ENCODE results near the gene KRTAP5-8. TPM values are rescaled to one million over a fixed set of nuclear protein-coding genes. Genes with fewer than 3 reads are reported as not detected.
"Not testable (repeated sequence)": the region's sequence is repeated elsewhere in the genome, so short reads cannot be mapped to it uniquely, and the experiment has no call there.

Gene KRTAP5-8
- total and polyA plus RNA-seq, 2 experiments from 2014 or later = not detected

DNA sequence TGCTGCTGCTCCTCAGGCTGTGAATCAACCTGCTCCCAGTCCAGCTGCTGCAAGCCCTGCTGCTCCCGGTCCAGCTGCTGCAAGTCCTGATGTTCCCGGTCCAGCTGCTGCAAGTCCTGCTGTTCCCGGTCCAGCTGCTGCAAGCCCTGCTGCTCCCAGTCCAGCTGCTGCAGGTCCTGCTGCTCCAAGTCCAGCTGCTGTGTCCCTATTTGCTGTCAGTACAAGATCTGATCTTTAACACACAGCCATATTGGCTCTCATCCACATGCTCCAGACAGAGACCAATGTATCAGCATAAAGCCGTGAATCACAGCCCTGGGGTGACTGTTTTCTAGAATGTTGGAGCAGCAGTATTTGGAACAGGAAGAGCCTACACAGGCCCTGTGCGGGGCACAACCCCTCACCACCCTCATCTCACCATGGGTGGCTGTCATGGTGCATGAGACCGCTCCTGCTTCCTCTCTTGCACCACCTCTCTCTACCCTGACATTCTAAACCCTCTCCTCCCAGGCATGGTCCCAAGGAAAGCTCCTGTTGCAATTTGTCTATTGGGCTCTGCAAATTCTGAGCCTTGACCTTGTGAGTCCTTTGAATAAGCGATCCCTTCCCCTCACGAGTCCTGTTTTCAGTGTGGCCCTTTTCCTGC, 31.0 kb downstream of the KRTAP5-8 start:
- H3K4me3 ChIP-seq = no peak overlapping the region
- H3K4me1 ChIP-seq (ENCODE audit: insufficient read depth) = no peaks in the 10 kb centered on the region
- H3K79me2 ChIP-seq = no peaks in the 10 kb centered on the region
- 83% methylated on average over 8 of the region's 8 CpGs for WGBS (ENCODE audit: low lambda C conversion rate, missing lambda C conversion rate)
- no peaks in the 10 kb centered on the region for H4K20me1 ChIP-seq (ENCODE audit: insufficient read depth, poor library complexity, severe bottlenecking)
- H3K9me3 ChIP-seq (ENCODE audit: low read depth) = no peaks in the 10 kb centered on the region
- no peak for DNase-seq (ENCODE audit: low spot score)
- TF ChIP-seq EZH2 (IDR thresholded peaks at IDR 0.05; ENCODE audit: borderline replicate concordance) (no peak), EZH2phosphoT487 (IDR thresholded peaks at IDR 0.05; ENCODE audit: low read depth, severe bottlenecking, unreplicated experiment) (no peak)
- TF ChIP-seq, protein P1, sequence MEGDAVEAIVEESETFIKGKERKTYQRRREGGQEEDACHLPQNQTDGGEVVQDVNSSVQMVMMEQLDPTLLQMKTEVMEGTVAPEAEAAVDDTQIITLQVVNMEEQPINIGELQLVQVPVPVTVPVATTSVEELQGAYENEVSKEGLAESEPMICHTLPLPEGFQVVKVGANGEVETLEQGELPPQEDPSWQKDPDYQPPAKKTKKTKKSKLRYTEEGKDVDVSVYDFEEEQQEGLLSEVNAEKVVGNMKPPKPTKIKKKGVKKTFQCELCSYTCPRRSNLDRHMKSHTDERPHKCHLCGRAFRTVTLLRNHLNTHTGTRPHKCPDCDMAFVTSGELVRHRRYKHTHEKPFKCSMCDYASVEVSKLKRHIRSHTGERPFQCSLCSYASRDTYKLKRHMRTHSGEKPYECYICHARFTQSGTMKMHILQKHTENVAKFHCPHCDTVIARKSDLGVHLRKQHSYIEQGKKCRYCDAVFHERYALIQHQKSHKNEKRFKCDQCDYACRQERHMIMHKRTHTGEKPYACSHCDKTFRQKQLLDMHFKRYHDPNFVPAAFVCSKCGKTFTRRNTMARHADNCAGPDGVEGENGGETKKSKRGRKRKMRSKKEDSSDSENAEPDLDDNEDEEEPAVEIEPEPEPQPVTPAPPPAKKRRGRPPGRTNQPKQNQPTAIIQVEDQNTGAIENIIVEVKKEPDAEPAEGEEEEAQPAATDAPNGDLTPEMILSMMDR (IDR thresholded peaks at IDR 0.05; ENCODE audit: poor library complexity) = no peak
- H3K36me3 ChIP-seq (replicated peaks; ENCODE audit: insufficient read depth, low read depth) = no peaks in the 10 kb centered on the region
- H3K27me3 ChIP-seq = no peaks in the 10 kb centered on the region
- H3K27ac ChIP-seq = no peak overlapping the region
- no peak overlapping the region for H3K4me2 ChIP-seq
- no peak overlapping the region for H2AFZ ChIP-seq
- H3K9me2 ChIP-seq (replicated peaks; ENCODE audit: insufficient read depth) = no peaks in the 10 kb centered on the region

DNA sequence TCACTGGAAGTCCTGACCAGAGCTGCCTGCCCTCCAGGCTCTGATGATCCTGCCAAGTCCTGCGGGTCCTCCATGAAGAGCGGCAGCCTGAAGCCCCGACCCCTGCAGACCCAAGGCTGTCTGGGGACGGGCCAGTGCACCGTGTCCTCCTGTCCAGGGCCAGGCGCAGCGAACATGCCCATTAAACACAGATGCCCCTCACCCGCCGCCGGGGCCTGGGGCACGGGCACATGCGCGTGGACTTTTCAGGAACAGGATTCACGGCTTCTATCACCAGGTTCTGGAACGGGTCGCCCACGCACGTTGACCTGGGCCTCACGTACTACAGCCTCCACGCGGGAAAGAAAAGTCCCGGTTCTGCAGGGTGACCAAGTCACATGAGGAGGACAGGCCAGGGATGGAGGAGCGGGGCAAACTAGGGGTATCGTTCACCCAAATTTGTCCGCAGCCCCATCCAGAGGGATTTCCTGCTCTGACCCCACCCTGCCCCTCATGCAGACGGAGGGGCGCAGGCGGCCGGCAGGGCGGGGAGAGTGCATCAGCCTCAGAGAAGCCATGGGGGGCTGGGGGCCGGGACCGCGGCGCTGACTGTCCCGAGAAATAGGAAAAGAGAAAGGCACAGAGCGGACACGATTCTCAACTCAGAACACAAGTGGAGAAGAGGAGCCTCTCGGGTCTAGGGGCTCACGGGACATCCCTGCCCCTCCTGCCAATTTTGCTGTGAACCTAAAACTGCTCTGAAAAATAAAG, 33.5 kb downstream of the KRTAP5-8 start:
- H3K9me3 ChIP-seq (ENCODE audit: low read depth); H3K4me2 ChIP-seq; H4K20me1 ChIP-seq (ENCODE audit: insufficient read depth, poor library complexity, severe bottlenecking); H3K9me2 ChIP-seq (replicated peaks; ENCODE audit: insufficient read depth); H3K79me2 ChIP-seq; H3K27ac ChIP-seq; H3K27me3 ChIP-seq; H3K4me1 ChIP-seq (ENCODE audit: insufficient read depth); H2AFZ ChIP-seq; H3K4me3 ChIP-seq; H3K36me3 ChIP-seq (replicated peaks; ENCODE audit: insufficient read depth, low read depth); DNase-seq (ENCODE audit: low spot score): not testable (repeated sequence)
- 94% methylated on average over 26 of the region's 39 CpGs for WGBS (ENCODE audit: low lambda C conversion rate, missing lambda C conversion rate)

DNA sequence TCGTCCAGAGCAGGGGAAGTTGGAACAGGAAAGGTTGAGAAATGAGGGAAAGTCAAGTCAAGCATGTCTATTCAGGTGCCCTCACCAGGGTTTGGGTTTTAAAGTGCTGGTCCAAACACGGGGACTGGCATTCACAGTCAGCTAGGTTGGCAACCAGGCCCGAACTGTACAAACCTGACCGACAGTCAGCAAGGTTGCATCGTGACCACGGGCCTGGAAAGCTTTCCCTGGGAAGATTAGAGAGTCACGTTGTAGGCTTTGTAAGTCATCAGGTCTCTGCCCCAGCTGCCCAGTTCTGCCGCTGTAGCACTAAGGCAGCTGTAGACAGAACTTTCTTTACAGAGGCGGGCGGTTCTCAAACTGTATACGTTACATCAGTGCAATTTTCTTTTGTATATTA, 35.0 kb downstream of the KRTAP5-8 start:
- no peak overlapping the region for H3K27ac ChIP-seq
- no peak for DNase-seq (ENCODE audit: low spot score)
- TF ChIP-seq, protein P1 (IDR thresholded peaks at IDR 0.05; ENCODE audit: poor library complexity) = no peak
- no peak for TF ChIP-seq EZH2 (IDR thresholded peaks at IDR 0.05; ENCODE audit: borderline replicate concordance)
- TF ChIP-seq EZH2phosphoT487 (IDR thresholded peaks at IDR 0.05; ENCODE audit: low read depth, severe bottlenecking, unreplicated experiment) = no peak
- no peak overlapping the region for H3K4me2 ChIP-seq
- no peaks in the 10 kb centered on the region for H3K4me1 ChIP-seq (ENCODE audit: insufficient read depth)
- H3K27me3 ChIP-seq = no peaks in the 10 kb centered on the region
- H4K20me1 ChIP-seq (ENCODE audit: insufficient read depth, poor library complexity, severe bottlenecking) = no peaks in the 10 kb centered on the region
- H3K79me2 ChIP-seq = no peaks in the 10 kb centered on the region
- H3K4me3 ChIP-seq = no peak overlapping the region
- no peaks in the 10 kb centered on the region for H3K9me2 ChIP-seq (replicated peaks; ENCODE audit: insufficient read depth)
- WGBS (ENCODE audit: low lambda C conversion rate, missing lambda C conversion rate) = 79% methylated on average over 11 of the region's 11 CpGs
- no peak overlapping the region for H2AFZ ChIP-seq
- no peaks in the 10 kb centered on the region for H3K36me3 ChIP-seq (replicated peaks; ENCODE audit: insufficient read depth, low read depth)
- H3K9me3 ChIP-seq (ENCODE audit: low read depth) = no peaks in the 10 kb centered on the region

DNA sequence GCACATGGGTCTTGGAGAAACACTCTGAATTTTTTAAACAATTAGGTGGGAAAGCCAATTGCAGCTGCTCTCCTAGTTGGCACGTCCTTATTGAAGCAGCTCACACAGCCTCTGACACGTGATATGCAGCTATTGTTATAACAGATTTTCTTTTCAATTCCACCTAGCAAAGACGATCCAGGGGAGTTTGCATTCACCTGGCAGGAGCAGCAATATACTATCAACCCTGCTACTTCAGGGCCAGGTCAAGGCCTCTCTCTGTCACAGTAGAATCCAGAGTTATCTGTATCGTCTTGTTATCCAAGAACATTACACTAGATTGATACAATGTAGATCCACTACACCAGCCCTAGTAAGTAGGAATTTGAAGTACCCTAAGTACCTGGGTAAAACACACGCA, 36.6 kb downstream of the KRTAP5-8 start:
- WGBS (ENCODE audit: low lambda C conversion rate, missing lambda C conversion rate) = 81% methylated on average over 5 of the region's 5 CpGs
- no peak overlapping the region for H3K4me3 ChIP-seq
- no peaks in the 10 kb centered on the region for H3K9me3 ChIP-seq (ENCODE audit: low read depth)
- H3K4me1 ChIP-seq (ENCODE audit: insufficient read depth) = no peaks in the 10 kb centered on the region
- H2AFZ ChIP-seq = no peak overlapping the region
- H3K79me2 ChIP-seq = no peaks in the 10 kb centered on the region
- H4K20me1 ChIP-seq (ENCODE audit: insufficient read depth, poor library complexity, severe bottlenecking) = no peaks in the 10 kb centered on the region
- H3K9me2 ChIP-seq (replicated peaks; ENCODE audit: insufficient read depth) = no peaks in the 10 kb centered on the region
- TF ChIP-seq, protein P1 (IDR thresholded peaks at IDR 0.05; ENCODE audit: poor library complexity) = no peak
- TF ChIP-seq EZH2phosphoT487 (IDR thresholded peaks at IDR 0.05; ENCODE audit: low read depth, severe bottlenecking, unreplicated experiment) = no peak
- TF ChIP-seq EZH2 (IDR thresholded peaks at IDR 0.05; ENCODE audit: borderline replicate concordance) = no peak
- no peak for DNase-seq (ENCODE audit: low spot score)
- no peak overlapping the region for H3K27ac ChIP-seq
- no peak overlapping the region for H3K4me2 ChIP-seq
- H3K36me3 ChIP-seq (replicated peaks; ENCODE audit: insufficient read depth, low read depth) = no peaks in the 10 kb centered on the region
- H3K27me3 ChIP-seq = no peaks in the 10 kb centered on the region
